Measurements from ENCODE around the gene DPM1.

DNA sequence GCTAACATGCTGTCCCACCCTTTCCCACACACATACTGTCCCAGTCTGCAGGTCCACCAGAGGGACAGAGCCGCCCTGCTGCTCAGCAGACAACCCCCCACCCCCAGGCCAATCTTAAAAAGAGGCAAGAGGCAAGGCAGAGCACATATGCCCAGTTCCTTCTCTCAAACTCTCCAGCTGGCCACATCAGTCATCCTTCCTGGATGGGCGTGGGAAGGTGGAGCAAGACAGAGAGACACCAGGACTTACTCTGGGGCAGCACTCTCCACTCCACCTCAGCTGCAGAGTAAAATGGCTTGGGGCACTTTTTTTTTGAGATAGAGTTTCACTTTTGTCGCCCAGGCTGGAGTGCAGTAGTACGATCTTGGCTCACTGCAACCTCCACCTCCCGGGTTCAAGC, 11.1 kb upstream of the DPM1 start:
- TF ChIP-seq, protein P1, sequence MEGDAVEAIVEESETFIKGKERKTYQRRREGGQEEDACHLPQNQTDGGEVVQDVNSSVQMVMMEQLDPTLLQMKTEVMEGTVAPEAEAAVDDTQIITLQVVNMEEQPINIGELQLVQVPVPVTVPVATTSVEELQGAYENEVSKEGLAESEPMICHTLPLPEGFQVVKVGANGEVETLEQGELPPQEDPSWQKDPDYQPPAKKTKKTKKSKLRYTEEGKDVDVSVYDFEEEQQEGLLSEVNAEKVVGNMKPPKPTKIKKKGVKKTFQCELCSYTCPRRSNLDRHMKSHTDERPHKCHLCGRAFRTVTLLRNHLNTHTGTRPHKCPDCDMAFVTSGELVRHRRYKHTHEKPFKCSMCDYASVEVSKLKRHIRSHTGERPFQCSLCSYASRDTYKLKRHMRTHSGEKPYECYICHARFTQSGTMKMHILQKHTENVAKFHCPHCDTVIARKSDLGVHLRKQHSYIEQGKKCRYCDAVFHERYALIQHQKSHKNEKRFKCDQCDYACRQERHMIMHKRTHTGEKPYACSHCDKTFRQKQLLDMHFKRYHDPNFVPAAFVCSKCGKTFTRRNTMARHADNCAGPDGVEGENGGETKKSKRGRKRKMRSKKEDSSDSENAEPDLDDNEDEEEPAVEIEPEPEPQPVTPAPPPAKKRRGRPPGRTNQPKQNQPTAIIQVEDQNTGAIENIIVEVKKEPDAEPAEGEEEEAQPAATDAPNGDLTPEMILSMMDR (IDR thresholded peaks at IDR 0.05): no peak
- TF ChIP-seq EP300 (IDR thresholded peaks at IDR 0.05; ENCODE audit: low read depth): no peak
- TF ChIP-seq POLR2AphosphoS5 (IDR thresholded peaks at IDR 0.05): no peak
